Fibroblast of the aortic adventitia (primary cell): ENCODE results near the gene DGKZ. TPM values are rescaled to one million over a fixed set of nuclear protein-coding genes. Genes with fewer than 3 reads are reported as not detected.

Experiments
- DNase-seq: peaks from one replicate; pipeline ENCODE4 v3.0.0-alpha.2; 2010; ENCODE audit warnings: low read depth
- H3K4me3 ChIP-seq: 2 replicates; pipeline ENCODE4 v1.5.1; 2011; ENCODE audit warnings: low read depth, mild to moderate bottlenecking, control low read depth, low read length, moderate library complexity
- total RNA-seq: library from RNA; depleted of rRNA; stranded (reverse); fragments of >200 nt; gene quantifications from 2 replicates; pipeline ENCODE4 v1.2.3, GENCODE V29; 2012; ENCODE audit warnings: low replicate concordance
- TF ChIP-seq, protein P1 (sequence below): IDR thresholded peaks from 2 replicates; pipeline ENCODE4 v1.5.1; 2011; ENCODE audit warnings: mild to moderate bottlenecking, low read length, control low read depth, inconsistent platforms; ENCODE audit not compliant: insufficient read depth

Gene DGKZ
- total RNA-seq, 1 donor: 37.7 TPM

DNA sequence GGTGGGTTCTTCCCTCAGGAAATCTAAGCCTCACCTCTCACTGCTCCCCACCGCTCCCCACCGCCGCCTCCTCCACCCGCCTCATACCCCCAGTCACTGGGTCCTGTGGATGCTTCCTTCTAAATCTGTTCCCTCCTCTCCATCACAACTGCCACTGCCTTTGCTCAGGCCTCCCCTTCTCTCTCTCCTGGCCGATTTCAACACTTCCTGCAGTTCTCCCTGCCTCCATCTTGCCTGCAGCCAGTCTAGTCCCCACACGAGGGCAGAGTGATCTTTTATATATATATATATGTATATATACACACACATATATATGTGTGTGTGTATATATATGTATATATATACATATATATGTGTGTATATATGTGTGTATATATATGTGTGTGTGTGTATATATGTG lies 42.0 kb upstream of the DGKZ start:
- peak; percentile 32 for DNase-seq

DNA sequence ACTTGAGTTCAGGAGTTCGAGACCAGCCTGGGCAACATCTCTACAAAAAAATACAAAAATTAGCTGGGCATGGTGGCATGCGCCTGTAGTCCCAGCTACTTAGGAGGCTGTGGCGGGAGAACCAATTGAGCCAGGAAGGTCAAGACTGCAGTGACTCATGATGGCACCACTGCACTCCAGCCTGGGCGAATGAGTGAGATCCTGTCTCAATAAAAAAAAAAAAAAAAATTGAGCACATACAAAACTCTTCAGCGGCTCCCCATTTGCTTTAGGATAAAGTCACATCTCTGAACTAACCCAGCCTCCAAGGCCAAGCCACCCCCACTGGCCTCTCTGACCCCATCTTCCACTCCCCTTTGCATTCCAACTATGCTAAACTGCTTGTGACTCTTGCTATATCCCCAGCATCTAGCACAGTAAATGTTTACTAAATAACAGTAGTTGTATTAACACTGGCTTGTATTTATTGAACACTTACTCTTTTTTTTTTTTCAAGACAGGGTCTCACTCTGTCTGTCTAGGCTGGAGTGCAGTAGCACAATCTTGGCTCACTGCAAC lies 40.9 kb upstream of the DGKZ start:
- TF ChIP-seq, protein P1, sequence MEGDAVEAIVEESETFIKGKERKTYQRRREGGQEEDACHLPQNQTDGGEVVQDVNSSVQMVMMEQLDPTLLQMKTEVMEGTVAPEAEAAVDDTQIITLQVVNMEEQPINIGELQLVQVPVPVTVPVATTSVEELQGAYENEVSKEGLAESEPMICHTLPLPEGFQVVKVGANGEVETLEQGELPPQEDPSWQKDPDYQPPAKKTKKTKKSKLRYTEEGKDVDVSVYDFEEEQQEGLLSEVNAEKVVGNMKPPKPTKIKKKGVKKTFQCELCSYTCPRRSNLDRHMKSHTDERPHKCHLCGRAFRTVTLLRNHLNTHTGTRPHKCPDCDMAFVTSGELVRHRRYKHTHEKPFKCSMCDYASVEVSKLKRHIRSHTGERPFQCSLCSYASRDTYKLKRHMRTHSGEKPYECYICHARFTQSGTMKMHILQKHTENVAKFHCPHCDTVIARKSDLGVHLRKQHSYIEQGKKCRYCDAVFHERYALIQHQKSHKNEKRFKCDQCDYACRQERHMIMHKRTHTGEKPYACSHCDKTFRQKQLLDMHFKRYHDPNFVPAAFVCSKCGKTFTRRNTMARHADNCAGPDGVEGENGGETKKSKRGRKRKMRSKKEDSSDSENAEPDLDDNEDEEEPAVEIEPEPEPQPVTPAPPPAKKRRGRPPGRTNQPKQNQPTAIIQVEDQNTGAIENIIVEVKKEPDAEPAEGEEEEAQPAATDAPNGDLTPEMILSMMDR: no peak
- DNase-seq: no peak
- no peak overlapping the region for H3K4me3 ChIP-seq

More for the DNA sequence above, 42.0 kb upstream of the DGKZ start:
- TF ChIP-seq, protein P1: peak; percentile 17
- no peak overlapping the region for H3K4me3 ChIP-seq

DNA sequence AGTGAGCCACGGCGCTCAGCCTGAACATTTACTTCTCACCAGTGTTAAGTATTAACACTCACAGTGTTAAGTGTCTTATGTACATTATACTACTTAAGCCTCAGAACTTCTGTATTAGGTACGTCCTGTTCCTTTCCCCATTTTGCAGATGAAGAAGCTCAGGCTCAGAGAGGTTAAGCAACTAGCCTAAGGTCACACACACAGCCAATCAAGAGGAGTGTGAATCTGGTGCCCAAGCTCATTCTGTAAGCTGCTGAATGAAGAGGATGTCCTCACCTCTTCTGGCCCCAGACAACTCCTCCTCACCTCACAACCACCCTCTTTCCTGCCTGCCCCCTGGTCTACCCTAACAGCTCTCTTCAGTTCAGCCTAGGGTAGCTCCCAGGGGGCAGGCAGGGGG lies 39.9 kb upstream of the DGKZ start:
- H3K4me3 ChIP-seq: no peak overlapping the region
- TF ChIP-seq, protein P1: no peak
- no peak for DNase-seq

DNA sequence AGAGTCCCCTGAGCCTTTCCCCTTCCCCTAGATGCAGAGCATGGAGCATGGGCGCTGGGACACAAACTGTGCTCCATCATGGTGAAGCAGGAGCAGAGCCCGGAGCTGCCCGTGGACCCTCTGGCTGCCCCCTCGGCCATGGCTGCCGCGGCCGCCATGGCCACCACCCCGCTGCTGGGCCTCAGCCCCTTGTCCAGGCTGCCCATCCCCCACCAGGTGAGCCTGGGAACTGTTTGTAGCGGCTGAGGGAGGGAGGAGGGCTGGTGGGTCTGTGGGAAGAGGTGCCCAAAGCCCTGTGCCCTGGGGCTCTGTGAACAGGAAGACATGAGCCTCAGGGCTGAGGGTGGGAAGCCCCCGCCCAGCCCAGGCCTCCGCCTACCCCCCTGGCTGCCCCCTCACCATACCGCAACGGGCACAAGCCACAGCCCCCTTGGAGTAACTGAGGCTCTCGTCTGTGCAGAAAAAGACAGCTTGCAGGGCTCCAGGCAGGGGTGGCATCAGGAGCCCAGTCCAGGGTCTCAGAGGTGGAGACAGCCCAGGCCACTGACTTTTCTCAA lies 39.4 kb upstream of the DGKZ start:
- H3K4me3 ChIP-seq: no peak overlapping the region
- TF ChIP-seq, protein P1: no peak
- DNase-seq: no peak

DNA sequence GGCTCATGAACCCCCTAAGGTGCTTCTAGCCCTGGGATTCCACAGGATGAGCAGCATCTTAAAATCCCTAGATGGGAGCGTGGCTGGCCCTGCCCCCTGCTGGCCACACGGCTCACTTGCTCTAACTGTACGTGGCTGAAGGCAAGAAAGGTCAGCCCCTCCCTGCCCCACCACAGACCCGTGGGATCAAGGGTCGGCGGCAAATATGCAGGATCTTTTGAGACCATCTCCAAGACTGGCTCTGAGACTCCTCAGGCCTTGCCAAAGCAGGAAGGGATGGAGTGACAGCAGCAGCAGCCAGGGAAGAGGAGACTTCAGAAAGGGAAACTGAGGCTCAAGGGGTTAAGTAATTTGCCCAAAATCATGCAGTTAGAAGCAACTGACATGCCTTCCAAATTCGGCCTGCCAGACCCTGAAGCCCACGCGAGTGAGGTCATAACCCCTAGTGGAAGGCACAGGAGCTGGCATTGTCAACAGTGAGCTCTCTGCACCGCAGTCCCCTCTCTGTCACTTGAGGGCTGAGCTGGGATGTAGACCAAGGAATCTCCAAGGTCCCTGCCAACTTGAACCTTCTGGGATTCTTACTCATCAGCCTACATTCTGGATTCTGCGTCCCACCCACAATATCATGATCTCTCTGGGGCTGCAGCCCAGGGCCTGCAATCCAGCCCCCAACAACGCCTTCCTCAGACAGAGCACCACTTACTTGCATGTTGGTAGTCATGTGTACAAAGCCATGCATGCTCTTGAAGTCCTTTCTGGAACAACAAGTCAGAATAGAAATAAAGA lies 38.4 kb upstream of the DGKZ start:
- TF ChIP-seq, protein P1: peak; percentile 87
- H3K4me3 ChIP-seq: no peak overlapping the region
- DNase-seq: peak; percentile 78

DNA sequence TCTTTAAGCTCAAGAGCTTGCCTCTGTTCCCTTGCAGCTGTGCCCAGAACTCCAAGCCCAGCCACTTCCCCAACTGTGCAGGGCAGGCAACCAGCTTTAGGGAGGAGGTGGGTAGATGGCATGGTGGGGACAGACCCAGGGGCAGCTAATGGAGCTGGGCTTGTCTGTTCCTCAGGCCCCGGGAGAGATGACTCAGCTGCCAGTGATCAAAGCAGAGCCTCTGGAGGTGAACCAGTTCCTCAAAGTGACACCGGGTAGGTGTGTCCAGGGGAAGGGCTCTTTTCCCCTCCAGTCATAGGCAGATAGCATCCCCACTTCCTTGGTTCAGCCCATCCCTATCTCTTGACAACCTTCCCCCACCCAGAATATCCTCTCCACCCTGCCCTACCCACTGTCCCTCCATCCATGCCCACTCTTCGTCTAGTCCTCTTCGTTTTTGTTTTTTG lies 37.4 kb upstream of the DGKZ start:
- H3K4me3 ChIP-seq: no peak overlapping the region
- no peak for DNase-seq
- TF ChIP-seq, protein P1: no peak
